Nephron progenitor cell (in vitro differentiated cells): ENCODE results near the gene BBS5.

ENCODE experiments used
- DNase-seq: peaks from one replicate; pipeline ENCODE4 v3.0.0; 2021
- H3K27ac Mint-ChIP-seq: 2 replicates; pipeline ENCODE4 v1.8.0; 2021; ENCODE audit warnings: mild to moderate bottlenecking, moderate library complexity, mixed read lengths
- H3K27me3 Mint-ChIP-seq: 2 replicates; pipeline ENCODE4 v1.8.0; 2021; ENCODE audit warnings: mild to moderate bottlenecking, low read depth, mixed read lengths; ENCODE audit not compliant: poor library complexity
- H3K36me3 Mint-ChIP-seq: 2 replicates; pipeline ENCODE4 v1.8.0; 2021; ENCODE audit warnings: low read depth, mixed read lengths
- H3K4me1 Mint-ChIP-seq: 2 replicates; pipeline ENCODE4 v1.8.0; 2021; ENCODE audit warnings: mixed read lengths
- H3K4me3 Mint-ChIP-seq: 2 replicates; pipeline ENCODE4 v1.8.0; 2021; ENCODE audit warnings: mild to moderate bottlenecking, moderate library complexity, mixed read lengths
- H3K9me3 Mint-ChIP-seq: 2 replicates; pipeline ENCODE4 v1.8.0; 2021; ENCODE audit warnings: mild to moderate bottlenecking, moderate library complexity, mixed read lengths
- TF ChIP-seq, protein P1 (sequence below): fragments of 200-600 bp; sonication (generic); IDR thresholded peaks from 2 replicates; pipeline ENCODE4 v1.5.0; 2021; ENCODE audit warnings: antibody characterized with exemption

The BBS5 gene

DNA sequence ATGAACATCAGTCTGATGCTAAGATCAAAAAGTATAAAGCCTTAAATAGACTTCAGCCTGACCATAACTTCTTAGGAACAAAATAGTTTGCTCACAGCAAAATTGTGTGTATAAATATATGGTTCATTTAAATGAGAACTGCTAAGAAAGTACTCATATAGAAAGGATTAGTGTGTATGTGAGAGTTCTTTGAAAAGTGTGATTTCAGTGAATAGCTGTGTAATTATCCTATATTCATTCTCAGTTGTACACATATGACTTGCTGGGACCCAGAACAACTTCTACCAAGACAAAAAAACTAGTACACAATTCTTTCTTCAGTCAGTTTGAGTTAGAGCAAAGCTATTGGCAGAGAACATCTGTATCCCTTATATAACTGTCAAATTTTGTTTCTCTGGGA, 7.2 kb downstream of the BBS5 start:
- H3K9me3 Mint-ChIP-seq: peaks cover 4% of the 10 kb centered on the region
- TF ChIP-seq, protein P1, sequence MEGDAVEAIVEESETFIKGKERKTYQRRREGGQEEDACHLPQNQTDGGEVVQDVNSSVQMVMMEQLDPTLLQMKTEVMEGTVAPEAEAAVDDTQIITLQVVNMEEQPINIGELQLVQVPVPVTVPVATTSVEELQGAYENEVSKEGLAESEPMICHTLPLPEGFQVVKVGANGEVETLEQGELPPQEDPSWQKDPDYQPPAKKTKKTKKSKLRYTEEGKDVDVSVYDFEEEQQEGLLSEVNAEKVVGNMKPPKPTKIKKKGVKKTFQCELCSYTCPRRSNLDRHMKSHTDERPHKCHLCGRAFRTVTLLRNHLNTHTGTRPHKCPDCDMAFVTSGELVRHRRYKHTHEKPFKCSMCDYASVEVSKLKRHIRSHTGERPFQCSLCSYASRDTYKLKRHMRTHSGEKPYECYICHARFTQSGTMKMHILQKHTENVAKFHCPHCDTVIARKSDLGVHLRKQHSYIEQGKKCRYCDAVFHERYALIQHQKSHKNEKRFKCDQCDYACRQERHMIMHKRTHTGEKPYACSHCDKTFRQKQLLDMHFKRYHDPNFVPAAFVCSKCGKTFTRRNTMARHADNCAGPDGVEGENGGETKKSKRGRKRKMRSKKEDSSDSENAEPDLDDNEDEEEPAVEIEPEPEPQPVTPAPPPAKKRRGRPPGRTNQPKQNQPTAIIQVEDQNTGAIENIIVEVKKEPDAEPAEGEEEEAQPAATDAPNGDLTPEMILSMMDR: no peak
- no peak for DNase-seq
- peaks cover 39% of the 10 kb centered on the region for H3K36me3 Mint-ChIP-seq
- peaks cover 8% of the 10 kb centered on the region for H3K4me1 Mint-ChIP-seq
- no peak overlapping the region for H3K4me3 Mint-ChIP-seq
- H3K27ac Mint-ChIP-seq: no peak overlapping the region
- H3K27me3 Mint-ChIP-seq: no peaks in the 10 kb centered on the region

DNA sequence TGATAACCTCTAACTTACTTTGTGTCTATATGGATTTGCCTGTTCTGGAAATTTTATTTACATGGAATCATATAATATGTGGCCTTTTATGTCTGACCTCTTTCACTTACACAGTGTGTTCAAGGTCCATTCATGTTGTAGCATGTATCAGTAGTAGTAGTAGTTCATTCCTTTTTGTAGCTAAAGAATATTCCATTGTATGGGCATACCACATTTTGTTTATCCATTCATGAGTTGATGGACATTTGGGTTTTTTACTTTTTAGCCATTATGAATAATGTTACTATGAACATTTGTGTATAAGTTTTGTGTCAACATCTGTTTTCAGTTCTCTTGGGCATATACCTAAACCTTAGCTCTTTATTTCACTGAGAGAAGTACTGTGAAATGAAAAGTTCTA, 11.5 kb downstream of the BBS5 start:
- H3K4me3 Mint-ChIP-seq: no peak overlapping the region
- peaks cover 4% of the 10 kb centered on the region for H3K9me3 Mint-ChIP-seq
- peaks cover 34% of the 10 kb centered on the region for H3K36me3 Mint-ChIP-seq
- TF ChIP-seq, protein P1: no peak
- H3K27ac Mint-ChIP-seq: no peak overlapping the region
- H3K27me3 Mint-ChIP-seq: no peaks in the 10 kb centered on the region
- H3K4me1 Mint-ChIP-seq: peaks cover 2% of the 10 kb centered on the region
- no peak for DNase-seq

DNA sequence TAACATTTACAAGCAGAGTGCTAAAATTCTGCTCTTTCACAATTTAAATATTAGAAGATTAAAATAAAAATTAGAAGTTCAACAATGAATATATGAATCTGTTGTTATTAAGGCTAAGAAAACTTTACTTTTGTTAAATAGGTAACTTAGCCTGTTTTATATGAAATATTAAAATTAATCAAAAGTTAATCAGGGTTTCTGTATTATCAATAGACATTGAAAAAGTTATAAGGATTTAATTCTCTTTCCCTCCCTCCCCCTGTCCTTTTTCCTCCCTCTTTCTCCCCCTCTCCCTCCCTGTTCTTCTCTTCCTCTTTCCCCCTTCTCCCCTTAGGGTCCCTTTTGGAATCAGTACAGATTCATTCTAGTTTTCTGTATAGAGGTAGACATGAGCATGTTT, 12.1 kb downstream of the BBS5 start:
- Mint-ChIP-seq H3K9me3 (peaks cover 4% of the 10 kb centered on the region), H3K36me3 (peaks cover 38% of the 10 kb centered on the region), H3K4me3 (no peak overlapping the region), H3K27ac (no peak overlapping the region), H3K27me3 (no peaks in the 10 kb centered on the region), H3K4me1 (no peaks in the 10 kb centered on the region)
- TF ChIP-seq, protein P1: no peak
- DNase-seq: no peak

DNA sequence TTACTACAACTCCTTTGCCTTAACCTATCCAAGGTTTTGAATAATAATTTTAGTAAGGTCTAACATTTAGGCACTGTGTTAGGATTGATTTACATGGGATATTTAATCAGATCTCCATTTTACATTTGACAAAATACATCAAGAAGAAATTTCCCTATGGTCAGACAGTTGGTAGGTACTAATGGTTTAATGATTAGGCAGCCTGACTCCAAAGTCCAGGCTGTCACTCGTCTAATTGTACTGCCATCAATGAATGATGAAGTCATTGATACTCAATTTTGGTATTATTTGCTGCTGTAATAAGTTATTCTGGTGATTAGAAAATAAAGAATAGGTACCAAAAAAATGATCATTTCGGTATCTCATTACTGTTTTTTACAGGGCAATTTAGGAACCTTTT, 14.1 kb downstream of the BBS5 start:
- no peak overlapping the region for H3K27ac Mint-ChIP-seq
- H3K4me3 Mint-ChIP-seq: no peak overlapping the region
- DNase-seq: no peak
- peaks cover 36% of the 10 kb centered on the region for H3K36me3 Mint-ChIP-seq
- no peaks in the 10 kb centered on the region for H3K27me3 Mint-ChIP-seq
- H3K9me3 Mint-ChIP-seq: peaks cover 4% of the 10 kb centered on the region
- TF ChIP-seq, protein P1: no peak
- no peaks in the 10 kb centered on the region for H3K4me1 Mint-ChIP-seq

DNA sequence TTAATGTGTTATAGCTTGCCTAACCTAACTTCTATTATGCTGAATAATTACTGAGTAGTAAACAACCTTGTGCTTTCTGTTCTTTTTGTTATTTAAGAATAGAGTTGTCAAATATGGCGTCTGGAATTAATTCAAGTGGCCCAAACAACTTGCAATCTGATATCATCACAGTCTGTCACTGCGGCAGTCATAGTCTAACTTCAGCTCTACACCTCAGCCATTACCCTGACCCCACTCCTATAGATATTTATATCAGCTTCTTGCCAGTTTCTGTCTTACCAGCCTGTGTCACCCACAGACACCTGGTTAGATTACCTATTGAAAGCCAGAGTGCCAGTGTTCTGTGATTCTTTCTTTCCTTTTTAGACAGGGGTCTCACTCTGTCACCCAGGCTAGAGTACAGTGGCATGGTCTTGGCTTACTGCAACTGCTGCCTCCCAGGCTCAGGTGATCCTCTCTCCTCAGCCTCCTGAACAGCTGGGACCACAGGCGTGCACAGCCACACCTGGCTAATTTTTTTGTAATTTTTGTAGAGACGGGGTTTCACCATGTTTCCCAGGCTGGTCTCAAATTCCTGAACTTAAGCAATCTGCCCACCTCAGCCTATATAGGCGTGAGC, 16.1 kb downstream of the BBS5 start:
- no peaks in the 10 kb centered on the region for H3K4me1 Mint-ChIP-seq
- H3K4me3 Mint-ChIP-seq: no peak overlapping the region
- peak overlapping the region; percentile 25 for H3K27ac Mint-ChIP-seq
- H3K9me3 Mint-ChIP-seq: peaks cover 4% of the 10 kb centered on the region
- H3K36me3 Mint-ChIP-seq: peaks cover 23% of the 10 kb centered on the region
- DNase-seq: no peak
- TF ChIP-seq, protein P1: no peak
- no peaks in the 10 kb centered on the region for H3K27me3 Mint-ChIP-seq

DNA sequence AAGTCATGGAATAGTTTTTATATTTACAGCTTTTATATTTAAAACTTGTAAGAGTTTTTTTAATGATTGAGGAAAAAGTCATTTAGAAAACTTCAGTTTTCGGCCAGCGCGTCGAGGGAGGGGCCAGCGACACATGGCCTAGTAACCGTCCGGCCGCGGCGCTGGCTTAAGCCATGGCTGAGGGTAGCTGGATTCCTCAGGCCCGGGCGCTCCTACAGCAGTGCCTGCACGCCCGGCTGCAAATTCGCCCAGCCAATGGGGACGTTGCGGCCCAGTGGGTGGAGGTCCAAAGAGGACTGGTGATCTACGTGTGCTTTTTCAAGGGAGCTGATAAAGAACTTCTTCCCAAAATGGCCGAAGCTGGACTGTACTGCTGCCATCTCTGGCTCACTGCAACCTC, 25.4 kb downstream of the BBS5 start:
- no peak overlapping the region for H3K27ac Mint-ChIP-seq
- H3K4me1 Mint-ChIP-seq: peaks cover 6% of the 10 kb centered on the region
- TF ChIP-seq, protein P1: no peak
- H3K9me3 Mint-ChIP-seq: peaks cover 29% of the 10 kb centered on the region
- no peak for DNase-seq
- H3K4me3 Mint-ChIP-seq: no peak overlapping the region
- H3K36me3 Mint-ChIP-seq: peaks cover 42% of the 10 kb centered on the region
- H3K27me3 Mint-ChIP-seq: no peaks in the 10 kb centered on the region
